HG03442 (cell line): ENCODE data around the gene MSI2.

Experiments used
- ATAC-seq: cut with Tn5 transposase; IDR thresholded peaks from one replicate; pipeline ENCODE4 v1.9.1; 2021; ENCODE audit warnings: mild to moderate bottlenecking, moderate library complexity; ENCODE audit not compliant: unreplicated experiment

Gene MSI2

DNA sequence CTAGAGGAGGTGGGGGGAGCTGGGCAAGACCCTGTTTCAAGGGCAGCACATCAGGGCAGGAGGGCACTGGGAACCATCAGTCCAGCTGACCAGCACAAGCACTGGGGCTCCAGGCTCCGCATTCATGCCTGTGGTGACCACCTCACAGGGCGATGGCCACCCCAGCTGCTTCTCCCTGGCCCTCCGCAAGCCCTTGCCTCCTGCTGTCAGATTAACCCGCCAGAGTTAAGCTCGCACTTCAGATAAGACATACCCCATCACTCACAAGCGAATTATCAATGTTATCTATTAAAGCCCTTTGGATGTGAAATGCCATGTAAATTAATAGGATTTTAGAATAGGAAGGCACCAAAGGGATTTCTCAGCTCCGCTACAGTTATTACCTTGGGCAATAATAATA is 383.8 kb downstream of the MSI2 start:
- no peak for ATAC-seq

GRCh38 chr17:57641761-57642160 is 385.4 kb downstream of the MSI2 start:
- ATAC-seq, result no peak

DNA sequence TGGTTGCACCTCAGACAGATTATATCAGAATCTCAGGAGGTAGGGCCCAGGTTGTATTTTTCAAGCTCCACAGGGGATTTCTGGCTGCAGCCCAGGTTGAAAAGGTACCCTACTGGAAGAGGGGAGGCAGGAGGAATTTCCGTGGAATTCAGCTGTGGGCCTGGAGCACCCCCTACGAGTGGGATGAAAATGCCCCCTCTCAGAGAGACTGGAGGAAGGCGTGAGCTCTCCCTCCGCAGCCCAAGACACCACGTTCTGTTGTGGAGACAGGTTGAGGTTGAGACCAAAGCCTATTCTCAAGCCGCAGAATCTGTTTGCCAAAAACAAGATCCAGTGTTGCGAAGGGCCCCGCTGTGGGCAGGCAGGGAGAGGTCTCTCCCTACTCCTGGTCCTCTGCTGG is 386.7 kb downstream of the MSI2 start:
- no peak for ATAC-seq

DNA sequence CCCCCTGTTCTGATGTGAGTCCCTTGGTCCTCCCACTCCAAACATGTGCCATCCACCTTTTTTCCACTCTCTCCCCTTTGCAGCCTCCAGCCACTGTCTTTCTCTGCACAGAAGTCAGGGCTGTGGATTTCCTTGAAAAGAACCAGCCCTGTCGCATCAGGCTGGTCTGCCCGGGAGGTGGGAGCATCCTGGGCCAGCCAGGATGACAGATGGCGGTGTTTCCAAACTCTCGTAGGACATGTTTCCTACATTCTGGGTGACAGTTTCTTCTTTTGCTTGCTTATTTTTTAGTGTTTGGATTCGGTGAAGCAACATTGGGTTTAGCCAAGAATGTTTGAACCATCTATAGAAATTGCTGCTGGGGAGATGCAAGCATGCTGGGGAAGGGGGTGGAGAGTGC is 388.0 kb downstream of the MSI2 start:
- no peak for ATAC-seq

DNA sequence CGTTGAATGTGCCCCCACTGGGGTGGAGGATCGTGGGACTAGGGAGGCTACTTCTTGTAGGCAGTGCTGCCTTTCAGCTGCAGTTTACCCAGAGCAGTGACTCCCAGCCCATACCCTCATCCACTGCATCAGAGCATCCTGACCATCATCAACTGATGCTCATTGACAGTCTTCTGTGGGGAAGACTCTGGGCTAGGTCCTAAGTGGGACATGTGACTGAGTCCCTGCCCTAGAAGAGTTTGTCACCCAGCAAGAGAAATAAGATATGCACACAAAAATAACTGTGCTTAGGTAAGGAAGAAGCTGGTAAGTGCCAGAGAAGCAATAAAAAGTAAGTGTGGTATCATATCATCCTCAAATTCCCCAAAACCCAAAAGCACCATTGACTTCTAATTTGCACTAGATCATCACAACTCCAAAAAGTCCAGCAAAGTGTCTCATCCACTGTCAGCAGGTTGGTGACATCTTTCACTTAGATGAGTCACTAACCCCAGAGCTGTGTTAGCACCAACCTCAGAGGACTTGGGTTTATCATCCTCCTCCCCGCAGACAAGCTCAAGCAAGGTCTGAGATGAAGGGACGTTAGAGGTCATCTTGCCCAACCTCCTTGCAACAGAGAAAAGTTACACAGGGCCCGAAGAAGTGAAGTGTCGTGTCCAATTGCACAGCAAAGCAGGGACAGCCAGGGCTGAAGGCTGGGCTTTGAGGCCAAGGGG is 389.8 kb downstream of the MSI2 start:
- ATAC-seq, result no peak

DNA sequence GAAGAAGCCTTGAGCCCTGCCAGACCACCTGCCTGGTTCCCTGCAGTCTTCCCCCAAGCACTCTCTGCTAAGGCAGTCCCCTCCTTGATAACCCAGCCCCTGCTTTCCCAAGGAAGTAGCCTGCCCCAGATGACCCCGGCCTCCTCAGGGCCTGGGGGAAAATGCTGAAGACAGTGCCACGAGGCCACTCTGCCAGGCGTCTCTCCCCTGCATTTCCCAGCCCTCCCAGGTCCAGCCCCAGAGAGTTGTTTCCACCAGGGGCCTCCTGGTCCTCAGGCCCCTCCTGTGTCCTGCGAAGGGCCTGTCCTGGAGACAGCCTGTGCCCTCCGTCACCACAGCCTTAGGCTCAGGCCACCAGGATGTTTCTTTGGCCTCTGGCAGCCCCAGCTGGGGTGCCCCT is 392.4 kb downstream of the MSI2 start:
- no peak for ATAC-seq

GRCh38 chr17:57649191-57649590 is 392.9 kb downstream of the MSI2 start:
- ATAC-seq, result no peak

GRCh38 chr17:57649731-57650484 is 393.6 kb downstream of the MSI2 start:
- no peak for ATAC-seq

GRCh38 chr17:57650548-57650947 is 394.2 kb downstream of the MSI2 start:
- no peak for ATAC-seq

- ATAC-seq, result no peak
These were observed 395.1 kb downstream of the MSI2 start for GRCh38 chr17:57651451-57651850.

DNA sequence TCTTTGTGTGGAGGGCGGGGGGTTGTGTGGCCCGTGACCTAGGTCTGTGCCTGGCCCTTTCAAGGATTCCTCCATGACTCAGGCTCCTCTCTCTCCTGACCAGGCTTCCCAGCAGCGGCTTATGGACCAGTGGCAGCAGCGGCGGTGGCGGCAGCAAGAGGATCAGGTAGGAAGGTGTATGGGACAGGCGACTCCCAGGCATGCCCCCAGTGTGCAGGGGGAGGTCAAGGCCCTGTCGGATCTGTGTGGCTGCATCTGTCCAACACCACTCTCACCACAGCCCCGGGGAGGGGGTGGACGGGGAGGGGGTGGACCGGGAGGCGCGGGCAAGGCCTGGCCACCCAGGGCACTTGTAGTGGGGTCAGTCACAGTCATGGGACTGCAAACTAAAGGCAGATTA is 395.7 kb downstream of the MSI2 start:
- no peak for ATAC-seq

DNA sequence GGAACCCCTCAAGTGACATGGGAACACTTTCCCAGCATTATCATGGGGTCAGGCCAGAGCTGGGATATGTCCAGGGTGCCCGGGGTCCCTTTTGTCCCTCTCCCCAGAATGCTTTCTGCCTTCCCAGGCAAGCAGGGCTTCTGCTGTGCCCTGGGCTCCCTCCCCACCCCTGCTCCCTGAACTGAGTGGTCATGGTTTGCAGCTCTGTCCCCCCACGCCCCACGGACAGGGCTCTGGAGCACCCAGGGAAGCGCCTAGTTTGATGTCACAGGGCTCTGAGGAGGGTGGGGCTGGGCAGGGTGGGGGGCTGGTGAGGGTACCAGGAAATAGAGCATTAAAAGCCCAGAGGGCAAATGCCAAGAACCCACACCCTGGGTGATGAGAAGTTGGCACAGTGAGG is 396.5 kb downstream of the MSI2 start:
- no peak for ATAC-seq

DNA sequence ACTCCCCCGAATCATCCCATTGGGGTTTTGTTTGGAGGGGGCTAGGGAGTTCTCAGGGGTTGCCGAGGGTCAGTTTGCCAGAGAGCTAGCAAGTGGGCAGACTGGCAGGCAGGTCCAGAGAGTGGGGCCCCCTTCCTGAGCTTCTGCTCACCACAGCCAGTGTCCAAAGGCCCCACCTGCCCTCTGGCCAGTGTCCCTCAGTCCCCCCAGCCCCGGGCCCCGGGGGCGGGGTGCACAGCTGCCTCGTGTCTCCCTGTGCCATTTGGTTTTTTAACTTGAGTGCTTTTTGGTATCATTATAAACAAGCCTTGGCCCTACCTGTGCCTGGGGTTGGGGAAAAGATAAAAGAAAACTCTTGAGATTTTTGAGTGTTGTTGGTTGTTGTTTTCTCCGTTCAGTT is 397.0 kb downstream of the MSI2 start:
- ATAC-seq, result no peak

DNA sequence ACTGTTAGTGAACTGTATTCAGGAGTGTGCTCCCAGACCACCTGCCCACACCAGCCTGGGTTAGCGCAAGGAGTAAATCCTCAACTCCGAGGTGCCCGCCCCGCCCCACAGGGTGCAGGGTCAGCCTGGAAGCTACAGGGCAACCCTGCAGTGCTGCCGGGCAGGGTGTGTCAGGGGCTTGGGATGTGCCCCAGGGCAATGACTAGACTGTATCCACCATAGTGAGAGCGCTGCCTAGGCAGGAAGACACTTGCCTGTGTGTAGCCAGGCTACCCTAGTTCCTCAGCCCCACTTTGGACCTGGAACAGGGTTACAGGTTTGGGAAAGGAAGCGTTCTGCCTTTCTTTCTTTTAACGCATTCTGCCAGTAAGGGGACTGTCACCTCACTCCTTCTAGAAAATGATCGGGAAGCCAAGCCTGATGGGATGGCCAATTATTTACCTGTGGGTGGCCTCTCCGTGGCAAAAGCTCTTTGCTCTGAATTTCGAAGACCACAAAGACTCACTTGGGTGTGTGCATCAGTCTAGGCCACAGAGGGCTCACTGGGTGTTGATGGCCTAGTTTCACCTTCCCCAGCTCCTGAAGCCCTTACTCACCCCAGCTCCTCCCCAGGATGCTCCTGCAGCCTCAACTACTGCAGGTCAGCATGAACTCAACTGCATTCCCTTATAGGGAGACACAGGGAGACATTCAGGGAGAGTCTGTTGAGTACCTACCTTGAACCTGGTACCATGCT is 397.9 kb downstream of the MSI2 start:
- ATAC-seq, result no peak

- ATAC-seq, result no peak
These were observed 399.2 kb downstream of the MSI2 start for GRCh38 chr17:57655553-57655952.

DNA sequence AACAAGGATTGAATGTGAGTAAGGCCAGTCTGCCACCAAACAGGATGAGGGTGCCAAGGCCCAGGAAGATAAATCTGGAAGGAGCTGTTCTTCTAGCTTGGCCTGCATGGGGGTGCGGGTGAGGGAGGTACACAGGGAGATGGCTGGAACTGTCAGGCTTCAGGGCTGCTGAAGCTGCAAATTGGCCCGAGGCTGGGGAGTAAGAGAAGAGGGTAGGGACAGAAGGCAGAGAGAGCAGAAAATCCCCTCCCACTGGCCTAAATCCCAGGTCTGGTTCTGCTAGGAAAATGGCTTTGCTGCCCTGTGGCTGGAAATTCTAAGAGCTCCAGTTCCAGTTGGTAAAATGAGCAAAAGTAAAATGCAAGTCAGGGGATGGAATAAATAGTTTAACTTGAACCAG is 400.9 kb downstream of the MSI2 start:
- ATAC-seq, result no peak

GRCh38 chr17:57662041-57662440 is 405.7 kb downstream of the MSI2 start:
- ATAC-seq, result no peak

DNA sequence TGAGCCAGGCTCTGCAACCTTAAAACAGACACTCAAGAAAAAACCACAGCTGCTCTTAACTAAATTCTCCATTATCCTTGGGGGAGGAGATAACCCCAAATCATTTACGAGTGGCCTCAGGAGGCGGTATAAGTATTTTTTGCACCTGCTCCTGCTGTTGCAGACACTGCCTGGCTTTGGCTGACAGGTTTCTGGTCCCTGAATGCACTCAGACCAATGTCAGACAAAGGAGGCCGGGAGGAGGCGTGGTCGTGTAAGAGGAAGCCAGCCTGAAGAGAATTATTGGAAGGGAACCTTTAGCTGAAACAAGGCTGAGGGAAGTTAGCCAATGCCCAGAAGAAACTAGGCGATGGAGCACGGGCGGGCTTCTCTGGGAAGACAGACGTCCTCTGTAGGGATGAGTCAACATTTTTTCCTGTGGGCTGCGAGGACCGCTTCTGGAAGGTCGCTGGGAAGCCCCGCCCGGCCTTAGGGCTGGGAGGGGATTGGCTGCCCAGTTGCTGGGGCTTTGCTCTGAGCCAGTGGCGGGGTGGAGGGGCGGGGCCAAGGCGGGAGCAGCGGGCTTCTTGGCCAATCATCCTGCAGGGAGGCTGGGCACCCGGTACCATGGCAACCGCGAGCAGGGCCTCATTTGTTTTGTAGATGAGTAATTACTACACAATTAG is 406.5 kb downstream of the MSI2 start:
- no peak for ATAC-seq

- no peak for ATAC-seq
These were observed 407.2 kb downstream of the MSI2 start for GRCh38 chr17:57663326-57664070.

DNA sequence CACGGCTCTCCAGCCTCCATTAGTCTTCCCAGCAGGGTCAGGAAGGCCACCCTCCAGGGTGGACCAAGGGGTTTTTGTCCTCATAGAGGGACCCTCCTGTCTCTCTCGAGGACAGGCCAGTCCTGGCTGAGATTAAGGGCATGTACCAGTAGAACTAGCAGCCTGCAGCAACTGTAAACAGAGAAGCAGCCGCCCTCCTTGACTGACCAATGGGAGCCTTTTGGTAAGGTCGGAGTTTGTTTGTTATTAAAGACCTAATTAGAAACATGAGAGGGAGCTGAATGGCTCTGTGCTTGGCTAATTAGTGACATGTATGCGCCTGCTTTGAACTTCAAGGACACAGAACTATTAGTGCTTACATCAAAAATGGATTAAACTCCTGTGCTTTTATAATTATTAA is 408.8 kb downstream of the MSI2 start:
- no peak for ATAC-seq

- ATAC-seq, result no peak
These were observed 409.4 kb downstream of the MSI2 start for GRCh38 chr17:57665696-57666095.
